Transverse colon (tissue), 3 donors: ENCODE results near the gene ACAP1.

Experiments
- CTCF ChIP-seq, 5 experiments: fragments of 200-600 bp in 3 of 5; fragments of 450-650 bp in 2 of 5; sonication (generic) in 3 of 5; IDR thresholded peaks; 1 replicate in 2 of 5; 2 replicates in 3 of 5; pipeline ENCODE4 v1.5.1; 2016 to 2017; ENCODE audit warnings: antibody characterized with exemption in 5 of 5, inconsistent platforms in 3 of 5, mild to moderate bottlenecking in 2 of 5, moderate library complexity in 1 of 5
- POLR2A ChIP-seq: fragments of 450-650 bp; IDR thresholded peaks from one replicate; pipeline ENCODE4 v1.6.1; 2016; ENCODE audit warnings: antibody characterized with exemption, mild to moderate bottlenecking, moderate library complexity

GRCh38 chr17:7317161-7317803, 19.0 kb upstream of the ACAP1 start:
- TF ChIP-seq CTCF (IDR thresholded peaks at IDR 0.05), result no peak
- TF ChIP-seq POLR2A, result no peak
